GM21423 (cell line): ENCODE results near the gene HMG20A.
"Not testable (repeated sequence)": the region's sequence is repeated elsewhere in the genome, so short reads cannot be mapped to it uniquely, and the experiment has no call there.

Source experiments
- ATAC-seq: cut with Tn5 transposase; IDR thresholded peaks from one replicate; pipeline ENCODE4 v1.9.1; 2021; ENCODE audit warnings: mild to moderate bottlenecking, moderate library complexity; ENCODE audit not compliant: unreplicated experiment

HMG20A gene

DNA sequence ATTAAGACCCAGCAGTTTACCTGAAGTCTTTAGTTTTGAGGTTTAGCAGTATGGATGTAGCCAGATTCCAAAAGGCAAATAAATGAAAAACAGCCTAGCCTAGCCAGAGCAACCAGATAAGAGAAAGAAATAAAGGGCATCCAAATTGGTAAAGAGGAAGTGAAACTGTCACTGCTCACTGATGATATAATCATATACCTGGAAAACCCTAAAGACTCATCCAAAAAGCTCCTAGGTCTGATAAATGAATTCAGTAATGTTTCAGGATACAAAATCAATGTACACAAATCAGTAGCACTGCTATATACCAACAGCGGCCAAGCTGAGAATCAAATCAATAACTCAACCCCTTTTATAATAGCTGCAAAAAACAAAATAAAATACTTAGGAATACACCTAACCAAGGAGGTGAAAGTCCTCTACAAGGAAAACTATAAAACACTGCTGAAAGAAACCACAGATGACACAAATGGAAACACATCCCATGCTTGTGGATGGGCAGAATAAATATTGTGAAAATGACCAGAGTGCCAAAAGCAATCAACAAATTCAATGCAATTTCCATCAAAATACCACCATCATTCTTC lies 14.4 kb upstream of the HMG20A start:
- not testable (repeated sequence) for ATAC-seq

DNA sequence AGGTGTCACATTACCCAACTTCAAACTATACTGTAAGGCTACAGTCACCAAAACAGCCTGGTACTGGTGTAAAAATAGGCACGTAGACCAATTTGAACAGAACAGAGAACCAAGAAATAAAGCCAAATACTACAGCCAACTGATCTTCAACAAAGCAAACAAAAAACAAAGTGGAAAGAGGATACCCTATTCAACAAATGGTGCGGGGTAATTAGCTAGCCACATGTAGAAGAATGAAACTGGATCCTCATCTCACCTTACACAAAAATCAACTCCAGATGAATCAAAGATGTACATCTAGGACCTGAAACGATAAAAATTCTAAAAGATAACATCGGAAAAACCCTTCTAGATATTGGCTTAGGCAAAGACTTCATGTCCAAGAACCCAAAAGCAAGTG lies 13.8 kb upstream of the HMG20A start:
- ATAC-seq = no peak

DNA sequence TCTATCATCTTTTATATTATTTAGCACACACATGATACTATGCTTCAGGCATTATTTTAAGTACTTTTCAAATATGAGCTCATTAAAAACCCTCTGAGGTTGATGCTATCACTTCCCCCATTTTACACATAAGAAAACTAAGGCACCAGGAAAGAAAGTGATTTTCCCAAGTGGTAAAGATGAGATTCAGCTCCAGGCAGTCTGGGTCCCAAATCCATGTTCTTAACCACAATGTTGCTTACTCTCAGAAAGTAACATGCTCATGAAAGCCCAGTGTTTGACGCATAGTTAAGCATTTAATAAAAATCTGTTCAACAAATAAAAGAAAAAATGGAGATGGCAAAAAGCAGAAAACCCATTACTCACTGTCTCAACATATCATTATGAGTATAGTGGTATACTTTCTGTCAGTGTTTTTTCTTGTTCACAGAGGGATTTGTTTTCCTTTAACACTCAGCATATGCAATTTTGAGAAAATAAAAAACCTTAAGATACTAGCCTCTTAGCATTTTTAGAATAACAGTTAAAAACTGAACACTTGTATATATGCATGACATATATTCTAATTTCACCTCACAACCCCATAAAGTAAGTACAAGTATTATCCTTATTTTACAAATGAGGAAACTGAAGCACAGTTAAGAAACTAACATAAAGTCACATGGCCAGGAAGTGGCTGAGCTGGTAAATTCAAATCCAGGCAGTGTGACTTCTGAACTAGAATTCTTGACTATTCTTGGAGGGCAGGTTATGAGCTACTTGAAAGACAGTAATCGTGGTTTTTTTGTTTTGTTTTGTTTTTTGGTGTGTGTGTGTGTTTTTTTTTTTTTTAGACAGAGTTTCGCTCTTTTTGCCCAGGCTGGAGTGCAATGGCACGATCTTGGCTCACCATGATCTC lies 11.2 kb upstream of the HMG20A start:
- ATAC-seq = peak; percentile 58

DNA sequence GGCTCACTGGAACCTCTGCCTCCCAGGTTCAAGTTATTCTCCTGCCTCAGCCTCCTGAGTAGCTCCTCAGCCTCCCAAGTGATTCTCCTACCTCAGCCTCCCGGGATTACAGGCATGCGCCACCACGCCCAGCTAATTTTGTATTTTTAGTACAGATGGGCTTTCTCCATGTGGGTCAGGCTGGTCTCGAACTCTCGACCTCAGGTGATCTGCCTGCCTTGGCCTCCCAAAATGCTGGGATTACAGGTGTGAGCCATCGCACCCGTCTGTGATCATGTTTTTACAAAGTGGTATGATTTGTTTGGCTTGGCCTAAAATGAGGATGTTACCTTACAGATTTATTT lies 10.6 kb upstream of the HMG20A start:
- not testable (repeated sequence) for ATAC-seq

DNA sequence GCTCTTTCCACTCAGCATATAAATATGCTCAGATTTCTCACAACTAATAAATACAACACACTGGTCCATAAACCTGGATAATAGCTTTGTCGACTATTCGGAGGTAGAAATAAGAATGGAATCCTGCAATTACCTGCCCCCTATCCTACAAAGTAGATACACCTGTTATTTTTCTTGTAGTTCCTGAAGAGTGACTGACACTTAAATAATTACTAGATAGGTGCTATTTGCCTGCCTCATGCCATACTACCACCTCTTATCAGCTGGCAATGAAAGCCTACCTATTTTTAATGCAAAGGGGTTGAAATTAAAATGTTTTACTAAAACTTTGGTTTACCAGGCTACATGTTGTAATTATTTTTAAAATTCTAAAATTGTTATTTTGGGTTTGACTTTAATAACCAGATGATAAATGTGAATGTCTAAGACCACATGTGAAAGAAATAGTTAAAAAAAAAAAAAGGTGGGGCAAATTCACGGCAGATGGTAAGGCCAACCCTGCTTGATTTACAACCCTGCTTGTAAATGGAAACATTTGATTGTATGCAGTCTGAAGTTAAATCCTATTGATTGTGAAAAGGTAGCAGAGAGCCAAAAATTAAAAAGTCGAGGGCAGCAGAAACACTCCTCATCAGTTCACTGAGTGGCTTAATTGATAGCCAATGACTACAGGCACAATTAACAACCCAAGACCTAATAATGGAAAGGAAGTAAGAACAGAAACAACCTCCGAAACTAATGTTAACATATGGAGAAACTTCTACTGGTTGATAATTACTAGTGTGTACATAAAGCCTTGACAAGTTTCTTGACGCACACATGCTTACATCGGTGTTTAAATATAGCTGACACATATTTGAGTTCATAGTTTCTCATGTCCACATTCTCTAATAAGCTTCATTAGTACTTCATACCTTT lies 9.7 kb upstream of the HMG20A start:
- peak; percentile 47 for ATAC-seq

DNA sequence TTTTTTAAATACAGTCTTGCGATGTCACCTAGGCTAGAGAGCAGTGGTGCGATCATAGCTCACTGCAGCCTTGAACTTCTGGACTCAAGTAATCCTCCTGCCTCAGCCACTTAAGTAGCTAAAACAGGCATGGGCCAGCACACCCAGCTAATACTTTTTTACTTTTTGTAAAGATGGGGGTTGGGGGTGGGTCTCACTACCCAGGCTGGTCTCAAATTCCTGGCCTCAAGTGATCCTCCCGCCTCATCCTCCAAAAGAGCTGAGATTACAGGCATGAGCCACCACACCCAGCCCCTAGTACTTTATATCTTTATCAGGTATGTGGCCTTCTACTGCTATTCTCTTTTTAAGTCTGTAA lies 9.1 kb upstream of the HMG20A start:
- no peak for ATAC-seq

DNA sequence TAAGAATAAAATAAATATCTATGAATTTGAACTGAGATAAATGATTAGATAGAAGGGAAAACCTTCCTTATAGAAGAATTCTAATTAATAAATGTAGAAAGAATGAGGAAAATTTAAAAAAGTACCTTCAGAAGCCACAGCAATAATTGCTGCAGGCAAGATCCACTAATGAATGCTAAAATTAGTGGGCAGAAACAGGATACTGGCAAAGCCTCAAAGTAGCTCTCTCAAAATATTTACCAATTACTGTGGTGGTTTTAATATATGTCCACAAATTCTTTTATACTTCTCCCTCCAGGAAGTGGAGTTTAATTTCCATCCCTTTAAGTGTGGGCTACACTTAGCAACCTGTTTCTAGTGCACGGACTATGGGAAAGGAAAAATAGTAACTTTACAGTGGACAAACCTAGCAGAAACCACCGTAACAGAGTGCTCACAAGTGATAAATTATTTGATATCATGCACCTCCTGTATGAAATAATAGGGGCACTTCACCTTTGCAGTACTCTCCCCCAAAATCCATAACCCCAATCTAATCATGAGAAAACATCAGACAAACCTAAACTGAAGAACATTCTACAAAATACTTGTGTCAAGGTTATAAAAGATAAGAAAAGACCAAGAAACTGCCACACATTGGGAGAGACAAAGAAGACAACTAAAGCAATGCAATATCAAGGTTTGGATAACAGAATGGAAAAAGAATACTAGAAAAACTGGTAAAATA lies 7.6 kb upstream of the HMG20A start:
- ATAC-seq = no peak

DNA sequence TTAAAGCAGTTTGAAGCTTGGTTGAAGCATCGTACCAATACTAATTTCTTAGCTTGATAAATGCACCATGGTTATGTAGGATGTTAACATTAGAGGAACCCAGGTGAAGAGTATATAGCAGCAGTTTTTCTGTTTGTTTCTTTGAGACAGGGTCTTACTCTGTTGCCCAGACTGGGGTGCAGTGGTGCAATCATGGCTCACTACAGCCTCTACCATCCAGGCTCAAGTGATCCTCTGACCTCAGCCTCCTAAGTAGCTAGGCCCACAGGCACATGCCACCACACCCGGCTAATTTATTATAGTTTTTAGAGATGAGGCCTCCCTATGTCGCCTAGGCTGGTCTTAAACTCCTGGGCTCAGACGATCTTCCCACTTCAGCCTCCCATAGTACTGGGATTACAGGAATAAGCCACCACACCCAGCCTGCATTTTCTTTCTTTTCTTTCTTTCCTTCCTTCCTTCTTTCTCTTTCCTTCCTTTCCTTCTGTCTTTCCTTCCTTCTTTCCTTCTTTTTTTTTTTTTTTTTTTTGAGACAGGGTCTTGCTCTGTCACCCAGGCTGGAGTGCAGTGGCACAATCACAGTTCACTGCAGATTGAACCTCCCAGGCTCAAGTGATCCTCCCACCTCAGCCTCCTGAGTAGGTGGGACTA lies 6.9 kb upstream of the HMG20A start:
- ATAC-seq = no peak

DNA sequence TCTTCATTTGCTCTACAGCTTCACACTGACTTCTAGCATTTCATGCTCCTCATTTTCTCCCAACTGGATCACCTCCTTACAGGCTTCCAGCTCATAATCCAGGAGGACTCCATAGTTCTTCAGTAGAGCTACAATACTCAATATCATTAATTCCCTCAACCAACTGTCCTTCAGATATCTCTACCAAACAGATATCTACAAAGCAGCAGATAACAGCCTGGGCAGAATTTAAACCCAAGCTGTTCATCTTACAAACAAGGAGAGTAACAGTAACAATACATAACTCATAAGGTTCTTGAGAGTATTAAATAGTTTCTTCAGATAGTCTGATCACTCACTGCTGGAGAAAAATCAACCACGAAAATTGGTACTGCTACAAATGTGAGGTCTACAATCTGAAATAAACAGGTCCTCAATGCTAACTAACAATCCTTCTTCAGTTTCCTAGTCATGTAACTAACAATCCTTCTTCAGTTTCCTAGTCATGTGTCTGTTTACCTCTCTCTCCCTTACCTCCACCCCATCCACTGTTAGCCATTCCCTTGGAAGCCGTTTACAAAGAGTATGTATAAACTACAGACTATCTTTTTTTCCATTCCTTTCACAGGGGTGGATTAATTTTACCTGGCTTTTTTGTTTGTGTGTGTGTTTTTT lies 5.8 kb upstream of the HMG20A start:
- no peak for ATAC-seq

DNA sequence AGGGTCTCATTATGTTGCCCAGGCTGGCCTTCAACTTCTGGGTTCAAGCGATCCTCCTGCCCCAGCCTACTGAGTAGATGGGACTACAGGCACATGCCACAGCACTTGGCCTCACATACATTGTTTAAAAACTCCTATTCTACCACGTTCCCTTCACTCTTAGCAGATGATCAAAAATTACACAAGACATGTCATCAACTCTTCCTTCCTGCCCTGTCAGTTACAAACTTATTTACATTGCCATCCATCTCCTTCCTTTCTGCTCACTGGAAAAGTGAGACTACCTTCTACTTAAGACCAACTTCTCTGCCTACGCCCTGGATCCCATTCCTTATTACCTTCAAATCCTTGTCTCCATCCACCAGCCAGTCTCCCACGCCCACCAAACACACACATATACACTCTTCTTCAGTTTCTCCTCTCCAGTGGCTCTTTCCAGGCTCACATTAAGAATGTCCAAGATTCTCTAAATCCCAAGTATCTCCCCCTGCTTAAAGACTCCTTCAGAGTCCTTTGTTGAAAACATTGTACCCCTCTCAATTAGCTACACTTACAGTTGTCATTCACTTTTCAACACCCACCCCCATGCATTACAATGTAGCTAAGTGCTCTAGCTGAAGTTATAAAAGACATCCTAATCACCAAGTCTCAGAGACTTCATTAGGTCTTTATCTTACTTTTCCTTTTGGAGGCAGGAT lies 5.1 kb upstream of the HMG20A start:
- no peak for ATAC-seq

DNA sequence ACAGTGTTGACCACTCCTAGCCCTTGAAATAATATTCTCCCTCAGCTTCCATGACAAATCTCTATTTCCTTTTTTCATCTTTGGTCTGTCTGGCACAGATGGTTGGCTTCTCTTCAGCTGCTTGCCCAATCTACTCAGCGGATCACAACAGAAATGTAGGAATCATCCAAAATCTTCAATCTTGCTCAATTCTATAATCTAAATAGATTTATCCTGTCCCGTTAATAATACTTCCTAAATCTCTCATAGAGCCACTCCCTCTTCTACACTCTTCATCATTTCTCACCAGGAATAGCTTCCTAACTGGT lies 4.6 kb upstream of the HMG20A start:
- no peak for ATAC-seq

DNA sequence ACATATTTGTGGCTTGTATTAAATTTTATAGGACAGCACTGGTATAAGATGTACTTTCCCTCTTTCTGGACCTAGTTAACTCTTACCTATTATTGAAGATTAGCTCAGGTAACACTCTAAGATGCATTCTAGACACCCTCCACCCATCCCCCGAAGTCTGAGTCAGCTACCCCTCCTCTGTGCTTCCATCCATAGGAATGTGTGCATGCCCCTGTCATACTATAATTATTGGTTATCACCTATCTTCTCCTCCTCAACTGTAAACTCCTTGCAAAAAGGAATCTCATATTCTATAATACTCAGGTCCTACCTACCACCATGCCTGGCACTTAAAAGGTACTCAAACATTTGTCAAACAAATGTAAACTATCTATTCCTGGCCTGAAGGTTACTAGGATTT lies 3.7 kb upstream of the HMG20A start:
- ATAC-seq = no peak

DNA sequence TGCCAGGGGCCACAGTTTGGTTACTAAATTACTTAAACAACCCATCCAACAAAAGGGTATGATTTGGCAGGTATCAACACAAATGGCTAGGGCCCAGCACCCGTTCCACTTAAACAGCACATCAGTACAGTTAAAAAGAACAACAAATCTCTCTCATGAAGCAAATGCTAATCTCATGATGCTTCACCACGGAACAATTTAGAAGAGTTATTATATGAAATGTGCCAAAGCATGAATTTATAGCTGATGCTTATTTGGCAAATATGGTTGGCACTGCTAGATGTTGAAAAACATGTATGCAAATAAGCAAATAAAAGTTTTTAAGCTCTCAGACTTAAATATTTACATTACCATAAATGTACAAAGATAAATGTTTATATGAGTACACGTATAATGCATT lies 3.1 kb upstream of the HMG20A start:
- ATAC-seq = no peak

DNA sequence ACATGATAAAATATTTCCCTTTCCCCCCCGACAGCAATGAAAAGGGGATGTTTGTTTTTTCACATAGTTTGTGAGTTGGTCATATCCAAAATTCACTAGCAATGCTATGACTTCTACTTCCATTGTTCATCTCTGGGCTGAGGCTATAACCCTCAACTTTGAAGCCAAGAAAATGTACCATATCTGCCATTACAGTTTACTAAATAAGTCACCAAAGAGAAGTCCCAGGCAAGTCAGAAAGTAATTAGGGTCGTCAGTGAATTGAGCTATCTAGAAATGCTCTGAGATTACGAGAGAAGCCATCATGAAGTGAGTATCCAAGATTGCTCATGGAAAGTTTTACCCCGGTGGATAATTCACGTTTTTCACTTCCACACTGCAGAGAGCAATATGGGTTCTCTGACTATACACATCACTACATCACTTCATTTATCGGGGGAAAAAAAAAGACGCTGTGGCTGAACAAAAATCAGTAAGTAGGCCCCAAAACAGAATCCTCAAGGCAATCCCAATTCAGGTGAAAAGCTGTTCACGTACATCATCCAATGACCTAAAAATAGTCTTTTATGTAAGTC lies 2.2 kb upstream of the HMG20A start:
- ATAC-seq = no peak

DNA sequence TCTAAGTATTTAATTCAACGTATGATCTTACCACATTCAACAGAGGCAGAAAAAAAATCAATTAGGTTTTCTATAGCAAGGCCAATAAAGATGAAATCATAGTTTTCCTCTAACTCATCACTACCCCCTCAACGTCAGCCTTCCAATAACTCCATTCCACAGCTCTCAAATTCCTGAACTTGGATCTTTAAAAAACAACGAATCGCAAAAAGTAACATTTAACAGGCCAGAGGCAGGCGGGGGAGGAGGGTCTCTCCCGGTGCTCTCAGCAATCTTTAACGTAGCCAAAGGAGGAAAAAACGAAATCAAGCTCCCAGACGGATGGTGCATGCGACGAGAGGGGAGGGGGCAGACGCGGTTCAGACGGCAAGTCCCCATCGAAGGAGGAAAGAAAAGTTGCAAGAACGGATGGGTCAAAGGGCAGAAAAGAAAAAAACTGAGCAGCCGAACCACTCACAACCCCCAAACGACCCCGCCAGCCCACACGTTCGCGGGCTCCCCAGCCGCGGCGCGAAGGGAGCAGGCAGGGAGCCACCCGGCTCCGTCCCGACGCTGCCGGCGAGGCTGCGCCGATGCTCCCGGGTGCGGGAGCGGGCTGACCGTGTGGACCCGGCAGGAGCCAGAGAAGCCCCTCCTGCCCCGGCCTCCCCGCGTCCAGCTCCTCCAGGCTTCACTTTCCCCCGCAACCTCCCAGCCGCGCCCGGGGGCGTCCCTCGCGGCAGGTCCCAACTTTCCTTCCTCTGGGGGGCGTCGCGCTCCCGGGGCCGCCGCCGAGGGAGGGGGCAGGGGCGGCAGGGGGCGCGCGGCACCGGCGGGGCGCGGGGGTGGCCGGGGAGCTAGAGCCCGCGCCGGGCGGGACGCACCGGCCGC lies 1.5 kb upstream of the HMG20A start:
- peak; percentile 1 for ATAC-seq

DNA sequence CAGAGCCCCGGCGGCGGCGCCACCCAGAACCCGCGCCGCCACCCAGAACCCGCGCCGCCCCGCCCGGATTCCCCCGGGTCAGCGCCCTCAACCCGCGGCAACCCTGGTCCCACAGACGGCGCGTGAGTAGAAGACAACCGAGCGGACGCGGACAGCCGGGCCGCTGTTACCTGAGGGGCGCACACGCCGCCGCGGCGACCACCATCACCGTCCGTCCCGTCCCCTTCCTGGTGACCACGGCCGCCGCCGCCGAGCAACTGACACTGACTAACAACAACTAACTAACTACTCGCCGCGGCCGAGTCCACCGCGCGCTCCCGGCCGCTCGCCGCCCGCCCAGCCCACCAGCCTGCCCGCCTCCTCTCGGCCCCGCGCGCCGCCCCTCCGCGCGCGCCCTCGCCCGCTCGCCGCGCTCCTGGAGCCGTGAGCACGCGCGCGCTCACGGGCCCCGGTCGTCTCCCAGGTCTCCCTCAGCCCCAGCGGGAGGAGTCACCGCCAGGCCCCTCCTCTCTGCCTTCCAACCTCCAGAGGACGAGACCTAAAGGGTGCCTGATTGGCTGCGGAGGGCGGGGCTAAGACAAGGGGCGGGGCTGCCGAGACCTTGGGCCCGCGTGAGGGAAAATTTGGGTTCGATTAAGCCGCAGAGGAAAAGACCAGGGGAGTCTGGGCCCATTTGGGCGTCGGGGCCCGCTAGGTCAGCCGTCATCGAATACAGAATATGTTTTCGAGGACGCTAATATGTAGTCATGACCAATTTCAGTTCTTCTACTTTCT lies 665 bp upstream of the HMG20A start, which contains the start of gene PEAK1:
TSS of gene PEAK1 (minus strand) at position 269 of the 774 bp plus-strand sequence. CDS start 238,178 bp downstream, outside the sequence.
- peak; percentile 93 for ATAC-seq

DNA sequence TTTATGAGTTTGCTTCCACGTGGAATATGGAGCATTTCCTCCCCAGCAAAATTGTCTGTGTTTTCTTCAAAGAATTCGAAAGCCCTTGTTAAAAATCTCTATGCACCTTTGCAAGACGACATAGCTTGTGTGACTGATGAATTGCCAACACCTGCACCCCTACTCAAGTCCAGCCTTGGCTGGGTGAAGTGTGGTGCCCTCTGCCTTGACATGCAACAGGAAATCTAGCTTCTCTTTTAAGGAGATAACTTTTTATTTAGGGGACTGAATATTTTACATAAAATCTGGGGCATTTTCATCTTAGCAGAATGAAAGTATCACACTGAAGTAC lies 647 bp downstream of the HMG20A start:
- no peak for ATAC-seq

DNA sequence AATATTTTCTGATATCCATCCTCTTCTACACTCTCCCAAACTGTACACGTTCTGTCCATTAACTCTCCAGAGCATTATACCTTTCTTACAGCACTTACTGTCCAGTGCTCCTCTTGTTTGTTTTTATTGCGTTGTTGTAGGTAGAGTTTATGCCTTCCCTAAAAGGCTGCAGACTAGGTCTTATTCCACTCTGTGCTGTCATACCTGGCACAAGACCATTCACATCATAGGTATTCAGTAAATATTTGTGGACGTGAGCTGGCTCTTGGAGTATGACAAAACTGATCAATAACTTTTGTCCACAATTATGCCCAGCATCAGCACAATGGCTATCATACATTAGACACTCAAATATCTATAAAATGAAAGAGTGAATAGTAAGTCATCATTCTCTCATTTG lies 4.4 kb downstream of the HMG20A start:
- ATAC-seq = no peak
